T-helper 1 cell treated with Interleukin-12 subunit alpha and Interleukin-12 subunit beta and Interleukin-4 antibody, amounts not matched to agents 30 μg/mL and 1 μg/mL, for 36 hours (primary cell): ENCODE results near the gene GCGR.

Experiments used
- H3K27ac Mint-ChIP-seq: one replicate; pipeline ENCODE4 v1.8.0; 2021; ENCODE audit warnings: mild to moderate bottlenecking, mixed read lengths
- H3K27me3 Mint-ChIP-seq: one replicate; pipeline ENCODE4 v1.8.0; 2021; ENCODE audit warnings: low read depth, mixed read lengths
- H3K36me3 Mint-ChIP-seq: one replicate; pipeline ENCODE4 v1.8.0; 2021; ENCODE audit warnings: low read depth, mixed read lengths
- H3K4me1 Mint-ChIP-seq: one replicate; pipeline ENCODE4 v1.8.0; 2021; ENCODE audit warnings: low read depth, mixed read lengths
- H3K4me3 Mint-ChIP-seq: one replicate; pipeline ENCODE4 v1.8.0; 2021; ENCODE audit warnings: mild to moderate bottlenecking, moderate library complexity, mixed read lengths
- H3K9me3 Mint-ChIP-seq: one replicate; pipeline ENCODE4 v1.8.0; 2021; ENCODE audit warnings: mixed read lengths

GCGR gene

DNA sequence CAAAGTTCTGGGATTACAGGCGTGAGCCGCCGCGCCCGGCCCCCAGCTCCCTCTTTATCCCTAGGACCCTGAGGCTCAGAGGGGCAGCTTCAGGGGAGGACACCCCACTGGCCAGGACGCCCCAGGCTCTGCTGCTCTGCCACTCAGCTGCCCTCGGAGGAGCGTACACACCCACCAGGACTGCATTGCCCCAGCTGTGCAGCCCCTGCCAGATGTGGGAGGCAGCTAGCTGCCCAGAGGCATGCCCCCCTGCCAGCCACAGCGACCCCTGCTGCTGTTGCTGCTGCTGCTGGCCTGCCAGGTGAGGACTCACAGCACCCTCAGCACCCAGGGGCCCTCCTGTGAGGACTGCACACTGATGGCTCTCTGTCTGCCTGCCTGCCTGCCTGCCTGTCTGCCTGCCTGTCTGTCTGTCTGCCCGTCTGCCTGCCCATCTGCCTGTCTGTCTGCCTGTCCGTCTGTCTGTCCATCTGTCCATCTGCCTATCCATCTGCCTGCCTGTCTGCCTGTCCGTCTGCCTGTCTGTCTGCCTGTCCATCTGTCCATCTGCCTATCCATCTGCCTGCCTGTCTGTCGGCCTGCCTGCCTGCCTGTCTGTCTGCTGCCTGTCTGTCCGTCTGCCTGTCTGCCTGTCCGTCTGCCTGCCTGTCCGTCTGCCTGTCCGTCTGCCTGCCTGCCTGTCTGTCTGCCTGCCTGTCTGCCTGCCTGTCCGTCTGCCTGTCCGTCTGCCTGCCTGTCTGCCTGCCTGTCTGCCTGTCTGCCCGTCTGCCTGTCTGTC lies 5.0 kb downstream of the GCGR start:
- Mint-ChIP-seq H3K4me1 (no peaks in the 10 kb centered on the region), H3K27me3 (peaks cover 18% of the 10 kb centered on the region), H3K27ac (no peak overlapping the region)

DNA sequence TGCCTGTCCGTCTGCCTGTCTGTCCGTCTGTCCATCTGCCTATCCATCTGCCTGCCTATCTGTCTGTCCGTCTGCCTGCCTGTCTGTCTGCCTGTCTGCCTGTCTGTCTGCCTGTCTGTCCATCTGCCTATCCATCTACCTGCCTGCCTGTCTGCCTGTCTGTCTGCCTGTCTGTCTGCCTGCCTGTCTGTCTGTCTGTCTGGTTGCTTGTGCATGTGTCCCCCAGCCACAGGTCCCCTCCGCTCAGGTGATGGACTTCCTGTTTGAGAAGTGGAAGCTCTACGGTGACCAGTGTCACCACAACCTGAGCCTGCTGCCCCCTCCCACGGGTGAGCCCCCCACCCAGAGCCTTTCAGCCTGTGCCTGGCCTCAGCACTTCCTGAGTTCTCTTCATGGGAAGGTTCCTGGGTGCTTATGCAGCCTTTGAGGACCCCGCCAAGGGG lies 5.6 kb downstream of the GCGR start:
- peaks cover 18% of the 10 kb centered on the region for H3K27me3 Mint-ChIP-seq
- no peaks in the 10 kb centered on the region for H3K36me3 Mint-ChIP-seq
- no peak overlapping the region for H3K4me3 Mint-ChIP-seq
- H3K27ac Mint-ChIP-seq, result no peak overlapping the region
- H3K4me1 Mint-ChIP-seq, result no peaks in the 10 kb centered on the region
- H3K9me3 Mint-ChIP-seq, result no peaks in the 10 kb centered on the region

More for the DNA sequence above, 5.0 kb downstream of the GCGR start:
- H3K4me3 Mint-ChIP-seq, result no peak overlapping the region
- H3K36me3 Mint-ChIP-seq, result no peaks in the 10 kb centered on the region
- H3K9me3 Mint-ChIP-seq, result no peaks in the 10 kb centered on the region

- no peak overlapping the region for H3K4me3 Mint-ChIP-seq
- no peaks in the 10 kb centered on the region for H3K4me1 Mint-ChIP-seq
- H3K9me3 Mint-ChIP-seq, result no peaks in the 10 kb centered on the region
- H3K36me3 Mint-ChIP-seq, result no peaks in the 10 kb centered on the region
- H3K27ac Mint-ChIP-seq, result no peak overlapping the region
- H3K27me3 Mint-ChIP-seq, result peaks cover 13% of the 10 kb centered on the region
These were observed 6.5 kb downstream of the GCGR start for GRCh38 chr17:81810476-81810875.

DNA sequence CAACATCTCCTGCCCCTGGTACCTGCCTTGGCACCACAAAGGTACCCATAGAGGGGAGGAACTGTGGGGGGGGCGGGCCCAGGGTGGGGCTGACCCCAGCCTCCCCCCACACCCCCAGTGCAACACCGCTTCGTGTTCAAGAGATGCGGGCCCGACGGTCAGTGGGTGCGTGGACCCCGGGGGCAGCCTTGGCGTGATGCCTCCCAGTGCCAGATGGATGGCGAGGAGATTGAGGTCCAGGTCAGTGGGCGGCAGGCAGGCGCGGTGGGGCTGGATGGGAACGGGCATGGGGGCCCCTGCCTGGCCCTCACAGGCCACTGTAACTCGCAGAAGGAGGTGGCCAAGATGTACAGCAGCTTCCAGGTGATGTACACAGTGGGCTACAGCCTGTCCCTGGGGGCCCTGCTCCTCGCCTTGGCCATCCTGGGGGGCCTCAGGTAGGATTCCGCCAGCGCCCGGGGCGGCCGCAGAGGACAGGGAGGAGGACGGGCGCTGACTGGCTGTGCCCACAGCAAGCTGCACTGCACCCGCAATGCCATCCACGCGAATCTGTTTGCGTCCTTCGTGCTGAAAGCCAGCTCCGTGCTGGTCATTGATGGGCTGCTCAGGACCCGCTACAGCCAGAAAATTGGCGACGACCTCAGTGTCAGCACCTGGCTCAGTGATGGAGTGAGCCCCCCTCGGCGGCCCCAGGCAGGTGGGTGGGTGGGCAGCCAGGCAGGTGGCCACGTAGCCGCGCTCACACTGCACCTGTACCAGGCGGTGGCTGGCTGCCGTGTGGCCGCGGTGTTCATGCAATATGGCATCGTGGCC lies 7.1 kb downstream of the GCGR start:
- H3K36me3 Mint-ChIP-seq, result no peaks in the 10 kb centered on the region
- H3K4me3 Mint-ChIP-seq, result no peak overlapping the region
- peaks cover 11% of the 10 kb centered on the region for H3K27me3 Mint-ChIP-seq
- H3K27ac Mint-ChIP-seq, result no peak overlapping the region
- H3K9me3 Mint-ChIP-seq, result no peaks in the 10 kb centered on the region
- no peaks in the 10 kb centered on the region for H3K4me1 Mint-ChIP-seq

DNA sequence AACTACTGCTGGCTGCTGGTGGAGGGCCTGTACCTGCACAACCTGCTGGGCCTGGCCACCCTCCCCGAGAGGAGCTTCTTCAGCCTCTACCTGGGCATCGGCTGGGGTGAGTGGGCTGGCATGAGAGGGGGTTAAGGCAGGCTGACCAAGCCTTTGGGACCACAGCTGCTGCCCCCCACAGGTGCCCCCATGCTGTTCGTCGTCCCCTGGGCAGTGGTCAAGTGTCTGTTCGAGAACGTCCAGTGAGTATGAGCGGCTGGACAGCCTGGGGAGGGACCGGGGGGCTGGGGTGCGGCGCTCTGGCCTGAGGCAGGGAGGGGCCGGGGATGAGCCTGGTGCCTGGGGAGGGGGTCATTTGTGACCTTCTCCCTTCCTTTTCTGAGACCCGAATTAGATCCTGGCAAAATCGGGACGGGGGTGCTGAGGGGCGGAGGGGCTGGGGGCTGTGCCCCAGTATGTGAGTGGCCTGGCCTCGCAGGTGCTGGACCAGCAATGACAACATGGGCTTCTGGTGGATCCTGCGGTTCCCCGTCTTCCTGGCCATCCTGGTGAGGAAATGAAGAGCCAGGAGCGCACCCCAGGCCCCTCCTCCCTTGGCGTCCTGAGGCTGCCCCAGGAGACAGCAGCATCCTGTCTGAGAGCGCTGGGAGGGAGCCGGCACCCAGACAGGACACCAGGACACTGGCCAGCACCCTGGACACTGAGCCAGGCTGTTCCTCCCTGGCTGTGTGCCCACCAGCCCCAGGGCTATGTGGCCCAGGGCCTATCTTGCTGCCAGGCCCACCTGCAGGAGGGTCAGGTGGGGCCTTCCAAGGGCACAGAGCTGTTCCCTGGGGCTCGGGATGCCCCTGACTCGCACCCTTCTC lies 8.0 kb downstream of the GCGR start:
- Mint-ChIP-seq H3K4me3 (no peak overlapping the region), H3K9me3 (no peaks in the 10 kb centered on the region), H3K4me1 (no peaks in the 10 kb centered on the region), H3K27ac (no peak overlapping the region), H3K27me3 (peaks cover 15% of the 10 kb centered on the region), H3K36me3 (no peaks in the 10 kb centered on the region)

- Mint-ChIP-seq H3K9me3 (no peaks in the 10 kb centered on the region), H3K27me3 (peaks cover 15% of the 10 kb centered on the region), H3K36me3 (no peaks in the 10 kb centered on the region), H3K4me3 (no peak overlapping the region), H3K27ac (no peak overlapping the region), H3K4me1 (peaks cover 2% of the 10 kb centered on the region)
These were observed 8.8 kb downstream of the GCGR start for GRCh38 chr17:81812571-81813370.

GRCh38 chr17:81813371-81813684 lies 9.4 kb downstream of the GCGR start:
- H3K9me3 Mint-ChIP-seq, result no peaks in the 10 kb centered on the region
- no peak overlapping the region for H3K4me3 Mint-ChIP-seq
- H3K27me3 Mint-ChIP-seq, result peaks cover 17% of the 10 kb centered on the region
- no peaks in the 10 kb centered on the region for H3K36me3 Mint-ChIP-seq
- peaks cover 3% of the 10 kb centered on the region for H3K4me1 Mint-ChIP-seq
- no peak overlapping the region for H3K27ac Mint-ChIP-seq

GRCh38 chr17:81813861-81814683 lies 10.1 kb downstream of the GCGR start:
- Mint-ChIP-seq H3K4me3 (no peak overlapping the region), H3K27ac (no peak overlapping the region), H3K4me1 (peaks cover 3% of the 10 kb centered on the region), H3K36me3 (no peaks in the 10 kb centered on the region), H3K27me3 (peaks cover 17% of the 10 kb centered on the region), H3K9me3 (no peaks in the 10 kb centered on the region)

- Mint-ChIP-seq H3K27me3 (peaks cover 14% of the 10 kb centered on the region), H3K4me3 (no peak overlapping the region), H3K36me3 (no peaks in the 10 kb centered on the region), H3K9me3 (no peaks in the 10 kb centered on the region), H3K4me1 (peaks cover 3% of the 10 kb centered on the region), H3K27ac (no peak overlapping the region)
These were observed 11.0 kb downstream of the GCGR start for GRCh38 chr17:81814748-81815645.

DNA sequence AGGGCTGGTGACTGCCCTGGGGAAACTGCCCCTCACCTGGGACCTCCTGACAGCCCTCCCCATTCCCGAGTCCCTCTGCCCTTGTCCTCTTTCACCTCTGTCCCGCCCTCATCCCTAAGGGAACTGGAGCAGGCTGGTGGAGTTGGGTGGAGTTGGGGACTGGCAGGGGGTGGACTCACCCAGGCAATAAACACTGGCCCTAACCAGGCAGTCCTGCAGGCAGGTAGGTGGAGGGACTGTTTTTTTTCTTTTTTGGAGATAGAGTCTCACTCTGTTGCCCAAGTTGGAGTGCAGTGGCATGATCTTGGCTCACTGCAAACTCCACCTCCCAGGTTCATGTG lies 11.7 kb downstream of the GCGR start:
- Mint-ChIP-seq H3K4me3 (no peak overlapping the region), H3K27ac (no peak overlapping the region), H3K36me3 (no peaks in the 10 kb centered on the region), H3K9me3 (no peaks in the 10 kb centered on the region), H3K4me1 (peaks cover 3% of the 10 kb centered on the region), H3K27me3 (peaks cover 14% of the 10 kb centered on the region)

GRCh38 chr17:81817758-81818147 lies 13.8 kb downstream of the GCGR start:
- Mint-ChIP-seq H3K9me3 (no peaks in the 10 kb centered on the region), H3K36me3 (no peaks in the 10 kb centered on the region), H3K27me3 (peaks cover 14% of the 10 kb centered on the region), H3K4me1 (peaks cover 5% of the 10 kb centered on the region), H3K4me3 (no peak overlapping the region), H3K27ac (no peak overlapping the region)

DNA sequence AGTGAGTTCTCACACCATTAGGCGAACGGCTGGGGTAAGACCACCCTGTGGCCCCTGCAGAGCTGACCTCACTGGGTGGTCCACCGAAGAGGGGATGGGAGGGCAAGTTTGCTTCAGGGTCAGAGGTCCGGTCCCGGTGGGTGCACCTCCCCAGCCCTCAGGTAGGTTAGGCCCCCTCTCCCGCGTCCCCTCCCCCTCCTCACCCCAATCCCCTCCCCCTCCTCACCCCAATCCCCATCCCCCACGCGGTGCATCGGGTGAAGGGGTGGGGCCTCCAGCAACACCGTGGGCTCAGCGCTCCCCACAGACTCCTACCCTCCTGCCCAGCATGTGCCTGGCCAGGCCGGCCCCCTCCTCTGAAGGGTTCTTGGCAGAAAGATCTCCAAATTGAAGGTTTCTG lies 15.8 kb downstream of the GCGR start:
- Mint-ChIP-seq H3K4me3 (no peak overlapping the region), H3K36me3 (no peaks in the 10 kb centered on the region), H3K27ac (no peak overlapping the region), H3K4me1 (peaks cover 5% of the 10 kb centered on the region), H3K27me3 (peaks cover 14% of the 10 kb centered on the region), H3K9me3 (no peaks in the 10 kb centered on the region)

- H3K27ac Mint-ChIP-seq, result no peak overlapping the region
- H3K4me3 Mint-ChIP-seq, result no peak overlapping the region
- peaks cover 7% of the 10 kb centered on the region for H3K4me1 Mint-ChIP-seq
- H3K27me3 Mint-ChIP-seq, result peaks cover 12% of the 10 kb centered on the region
- no peaks in the 10 kb centered on the region for H3K9me3 Mint-ChIP-seq
- H3K36me3 Mint-ChIP-seq, result no peaks in the 10 kb centered on the region
These were observed 17.2 kb downstream of the GCGR start for GRCh38 chr17:81821147-81821546.
